DOHH2 (cell line): ENCODE data around the gene RIPOR3.

Source experiments
- H3F3A ChIP-seq: fragments of 200-600 bp; sonication (generic), shearing (Covaris generic); 2 replicates; pipeline ENCODE4 v1.6.0; 2016; ENCODE audit warnings: antibody characterized with exemption, mild to moderate bottlenecking; ENCODE audit not compliant: control insufficient read depth, insufficient read depth
- H3K27ac ChIP-seq: fragments of 200-600 bp; sonication (generic); 2 replicates; pipeline ENCODE4 v1.5.1; 2014; ENCODE audit warnings: low read depth, mild to moderate bottlenecking, low read length, moderate library complexity
- H3K27me3 ChIP-seq: fragments of 200-600 bp; sonication (generic); 2 replicates; pipeline ENCODE4 v1.6.1; 2014; ENCODE audit warnings: mild to moderate bottlenecking, low read length, mixed read lengths; ENCODE audit not compliant: control insufficient read depth
- H3K36me3 ChIP-seq: fragments of 200-600 bp; sonication (generic); 2 replicates; pipeline ENCODE4 v1.6.1; 2014; ENCODE audit warnings: mild to moderate bottlenecking, low read length, moderate library complexity, mixed read lengths; ENCODE audit not compliant: control insufficient read depth
- H3K4me1 ChIP-seq: fragments of 200-600 bp; sonication (generic); 2 replicates; pipeline ENCODE4 v1.6.1; 2014; ENCODE audit warnings: mild to moderate bottlenecking, low read length, mixed read lengths; ENCODE audit not compliant: control insufficient read depth
- H3K4me2 ChIP-seq: fragments of 200-600 bp; sonication (generic); 2 replicates; pipeline ENCODE4 v1.6.0; 2014; ENCODE audit warnings: mild to moderate bottlenecking, low read length, moderate library complexity
- H3K4me3 ChIP-seq: fragments of 200-600 bp; sonication (generic); 2 replicates; pipeline ENCODE4 v1.5.1; 2014; ENCODE audit warnings: mild to moderate bottlenecking, low read length, mixed read lengths
- H3K79me2 ChIP-seq: fragments of 200-600 bp; sonication (generic); 2 replicates; pipeline ENCODE4 v1.6.1; 2014; ENCODE audit warnings: mild to moderate bottlenecking, low read length, mixed read lengths; ENCODE audit not compliant: control insufficient read depth
- H3K9me2 ChIP-seq: fragments of 200-600 bp; sonication (generic); replicated peaks from 2 replicates; pipeline ENCODE4 v1.6.1; 2014; ENCODE audit warnings: mild to moderate bottlenecking, low read length, mixed read lengths; ENCODE audit not compliant: control insufficient read depth
- H3K9me3 ChIP-seq: fragments of 200-600 bp; sonication (generic); 2 replicates; pipeline ENCODE4 v1.6.1; 2014; ENCODE audit warnings: antibody characterized with exemption, low read length, mixed read lengths; ENCODE audit not compliant: control insufficient read depth, insufficient read depth
- H4K20me1 ChIP-seq: fragments of 200-600 bp; sonication (generic); 2 replicates; pipeline ENCODE4 v1.6.0; 2014; ENCODE audit warnings: low read depth, mild to moderate bottlenecking, antibody characterized with exemption, low read length, moderate library complexity; ENCODE audit not compliant: control insufficient read depth, insufficient read depth
- CTCF ChIP-seq: fragments of 200-600 bp; sonication (generic); IDR thresholded peaks from one replicate; pipeline ENCODE4 v1.5.1; 2014; ENCODE audit warnings: antibody characterized with exemption, mild to moderate bottlenecking, low read depth, low read length; ENCODE audit not compliant: poor library complexity, severe bottlenecking
- EZH2phosphoT487 ChIP-seq: fragments of 200-600 bp; sonication (generic); IDR thresholded peaks from 2 replicates; pipeline ENCODE4 v1.6.1; 2017; ENCODE audit warnings: borderline replicate concordance, mild to moderate bottlenecking, antibody characterized with exemption, low read length, moderate library complexity, mixed read lengths

Gene RIPOR3

GRCh38 chr20:50584687-50585086 is 106.7 kb downstream of the RIPOR3 start:
- Histone ChIP-seq H3K4me3 (no peak overlapping the region), H3K27ac (no peak overlapping the region), H3K36me3 (peaks cover 43% of the 10 kb centered on the region), H4K20me1 (0 out of 2 replicates have a peak, but pooled peaks cover 3% of the 10 kb centered on the region), H3K9me2 (no peaks in the 10 kb centered on the region), H3K9me3 (no peaks in the 10 kb centered on the region), H3K4me1 (peaks cover 15% of the 10 kb centered on the region), H3K27me3 (no peaks in the 10 kb centered on the region), H3F3A (no peaks in the 10 kb centered on the region; the same call in 1 of the 2 replicates), H3K79me2 (no peaks in the 10 kb centered on the region), H3K4me2 (no peak overlapping the region)
- no peak for TF ChIP-seq EZH2phosphoT487
- no peak for TF ChIP-seq CTCF

GRCh38 chr20:50583442-50584150 is 107.7 kb downstream of the RIPOR3 start:
- Histone ChIP-seq H3K4me2 (no peak overlapping the region), H3K9me3 (no peaks in the 10 kb centered on the region), H4K20me1 (0 out of 2 replicates have a peak, but pooled peaks cover 3% of the 10 kb centered on the region), H3K9me2 (no peaks in the 10 kb centered on the region), H3K79me2 (no peaks in the 10 kb centered on the region), H3F3A (no peaks in the 10 kb centered on the region; the same call in 1 of the 2 replicates), H3K4me3 (no peak overlapping the region), H3K27ac (no peak overlapping the region), H3K27me3 (no peaks in the 10 kb centered on the region), H3K36me3 (peaks cover 54% of the 10 kb centered on the region), H3K4me1 (peaks cover 15% of the 10 kb centered on the region)
- TF ChIP-seq CTCF = no peak
- no peak for TF ChIP-seq EZH2phosphoT487

- Histone ChIP-seq H3K27ac (no peak overlapping the region), H3F3A (no peaks in the 10 kb centered on the region; the same call in 1 of the 2 replicates), H3K9me2 (no peaks in the 10 kb centered on the region), H3K4me1 (peaks cover 15% of the 10 kb centered on the region), H3K79me2 (no peaks in the 10 kb centered on the region), H3K4me2 (peak overlapping the region; percentile 3), H4K20me1 (0 out of 2 replicates have a peak, but pooled peaks cover 3% of the 10 kb centered on the region), H3K4me3 (no peak overlapping the region), H3K9me3 (no peaks in the 10 kb centered on the region), H3K36me3 (peaks cover 57% of the 10 kb centered on the region), H3K27me3 (no peaks in the 10 kb centered on the region)
- no peak for TF ChIP-seq CTCF
- no peak for TF ChIP-seq EZH2phosphoT487
Measured at GRCh38 chr20:50582591-50583234, 108.6 kb downstream of the RIPOR3 start.
